ENCODE measurements around the gene TTC34. TPM values are rescaled to one million over a fixed set of nuclear protein-coding genes. Genes with fewer than 3 reads are reported as not detected.

The TTC34 gene
- polyA plus RNA-seq, 3 donors: 0.03 to 1.00 TPM; not detected in 1

GRCh38 chr1:2821373-2821955 lies 20.0 kb upstream of the TTC34 start:
- H4K20me1 ChIP-seq (ENCODE audit: insufficient read depth, low read length): no peaks in the 10 kb centered on the region
- Mint-ChIP-seq H3K4me3 (no peak overlapping the region), H3K4me1 (no peaks in the 10 kb centered on the region), H3K27ac (no peak overlapping the region), H3K27me3 (ENCODE audit: low read depth in 3 of 3) (peaks cover 4 to 9% (median 4%) of the 10 kb centered on the region in 3 donors), H3K9me3 (peaks cover 0 to 7% (median 0%) of the 10 kb centered on the region in 7 donors), H3K36me3 (no peaks in the 10 kb centered on the region)
- H3K27ac ChIP-seq (ENCODE audit: low read depth in 1 of 2, low read length in 2 of 2): no peak overlapping the region
- no peak for TF ChIP-seq CTCF (IDR thresholded peaks at IDR 0.05)
- H3K9me3 ChIP-seq (replicated peaks in 1 of 2; ENCODE audit: control insufficient read depth in 1 of 2, insufficient read depth in 1 of 2, low read length in 2 of 2): peaks cover 0 to 3% of the 10 kb centered on the region in 2 donors
- no peaks in the 10 kb centered on the region for H3K79me2 ChIP-seq (ENCODE audit: insufficient read depth, low read length)
- H3K36me3 ChIP-seq (replicated peaks in 1 of 2; ENCODE audit: control insufficient read depth in 1 of 2, insufficient read depth in 2 of 2, low read length in 2 of 2): no peaks in the 10 kb centered on the region
- DNase-seq: no peak
- H3K4me2 ChIP-seq (replicated peaks; ENCODE audit: extremely low read depth, low read length, poor library complexity, severe bottlenecking): no peak overlapping the region
- no peaks in the 10 kb centered on the region for H3K27me3 ChIP-seq (ENCODE audit: control insufficient read depth in 2 of 2, insufficient read depth in 2 of 2, low read length in 2 of 2)
- intact Hi-C loops (cut with micrococcal nuclease): no loop called here
- H2AFZ ChIP-seq (ENCODE audit: insufficient read depth, low read depth, low read length, poor library complexity, severe bottlenecking): no peak overlapping the region
- no peak overlapping the region for H3K4me3 ChIP-seq (replicated peaks in 1 of 3; ENCODE audit: low read depth in 2 of 3, low read length in 3 of 3)
- 74% methylated on average over 7 of the region's 17 CpGs for WGBS (ENCODE audit: insufficient coverage)
- no peaks in the 10 kb centered on the region for H3K4me1 ChIP-seq (ENCODE audit: control insufficient read depth in 1 of 2, insufficient read depth in 2 of 2, low read length in 2 of 2)
- no peak overlapping the region for H3K9ac ChIP-seq (ENCODE audit: insufficient read depth, low read length, poor library complexity, severe bottlenecking)

GRCh38 chr1:2820731-2821372 lies 19.4 kb upstream of the TTC34 start:
- no peak for DNase-seq
- WGBS (ENCODE audit: insufficient coverage): 84% methylated on average over 11 of the region's 11 CpGs
- Histone ChIP-seq H3K4me2 (replicated peaks; ENCODE audit: extremely low read depth, low read length, poor library complexity, severe bottlenecking) (no peak overlapping the region), H3K9me3 (replicated peaks in 1 of 2; ENCODE audit: control insufficient read depth in 1 of 2, insufficient read depth in 1 of 2, low read length in 2 of 2) (no peaks in the 10 kb centered on the region), H3K4me1 (ENCODE audit: control insufficient read depth in 1 of 2, insufficient read depth in 2 of 2, low read length in 2 of 2) (no peaks in the 10 kb centered on the region), H4K20me1 (ENCODE audit: insufficient read depth, low read length) (no peaks in the 10 kb centered on the region), H3K27ac (ENCODE audit: low read depth in 1 of 2, low read length in 2 of 2) (no peak overlapping the region), H2AFZ (ENCODE audit: insufficient read depth, low read depth, low read length, poor library complexity, severe bottlenecking) (no peak overlapping the region), H3K36me3 (replicated peaks in 1 of 2; ENCODE audit: control insufficient read depth in 1 of 2, insufficient read depth in 2 of 2, low read length in 2 of 2) (no peaks in the 10 kb centered on the region), H3K27me3 (ENCODE audit: control insufficient read depth in 2 of 2, insufficient read depth in 2 of 2, low read length in 2 of 2) (no peaks in the 10 kb centered on the region), H3K9ac (ENCODE audit: insufficient read depth, low read length, poor library complexity, severe bottlenecking) (no peak overlapping the region), H3K4me3 (replicated peaks in 1 of 3; ENCODE audit: low read depth in 2 of 3, low read length in 3 of 3) (no peak overlapping the region), H3K79me2 (ENCODE audit: insufficient read depth, low read length) (no peaks in the 10 kb centered on the region)
- Mint-ChIP-seq H3K4me3 (no peak overlapping the region), H3K9me3 (peaks cover 0 to 4% (median 0%) of the 10 kb centered on the region in 7 donors), H3K27ac (no peak overlapping the region), H3K36me3 (no peaks in the 10 kb centered on the region), H3K4me1 (no peaks in the 10 kb centered on the region), H3K27me3 (ENCODE audit: low read depth in 3 of 3) (peaks cover 4 to 9% (median 4%) of the 10 kb centered on the region in 3 donors)
- TF ChIP-seq CTCF (IDR thresholded peaks at IDR 0.05): no peak
- intact Hi-C loops (cut with micrococcal nuclease): no loop called here
